ENCODE data around the gene RPL10. TPM values are rescaled to one million over a fixed set of nuclear protein-coding genes. Genes with fewer than 3 reads are reported as not detected.

RPL10 gene
- total and polyA plus RNA-seq, 9 of the 15 experiments (the other 6 are each of a cell fraction or from before 2014, with no cell fraction given): 3,774 to 7,600 (median 5,014) TPM

DNA sequence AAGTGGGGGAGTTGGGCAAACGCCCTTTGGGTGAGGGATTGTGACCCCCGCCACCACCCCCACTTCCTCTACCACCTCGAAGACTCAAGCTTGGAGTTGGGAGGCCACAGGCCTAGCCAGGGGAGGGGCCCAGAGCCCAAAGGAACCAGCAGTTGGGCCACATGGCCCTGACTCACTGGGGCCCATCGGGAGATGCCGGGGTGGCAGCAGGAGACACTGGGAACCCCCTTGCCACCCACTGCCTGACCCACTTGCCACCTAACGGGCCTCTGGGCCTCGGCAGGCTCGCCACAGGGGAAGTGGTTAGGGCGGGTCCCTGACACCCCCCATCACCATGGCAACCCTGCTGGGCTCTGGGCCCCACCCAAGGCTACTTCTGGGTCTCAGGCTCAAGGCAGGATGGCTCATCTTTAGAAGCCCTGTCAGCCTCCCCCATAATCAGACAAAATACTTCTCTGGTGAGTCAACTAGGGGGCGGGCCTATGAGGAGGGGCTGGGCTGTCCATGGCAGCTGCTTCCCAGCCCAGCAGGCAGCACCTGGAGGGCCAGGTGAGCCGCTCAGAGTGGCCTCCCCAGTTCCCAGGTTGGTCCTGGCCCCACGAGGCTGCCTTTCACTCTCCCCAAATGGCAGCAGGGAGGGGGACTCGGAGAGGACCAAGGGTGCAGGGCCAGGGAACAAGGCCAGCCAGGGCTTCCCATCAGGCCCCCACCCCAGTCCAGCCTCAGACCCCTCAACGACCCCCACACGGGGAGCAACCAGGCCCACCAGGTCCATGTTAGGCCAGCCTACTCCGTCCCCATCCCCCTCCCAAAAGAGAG is 29.3 kb upstream of the RPL10 start (continued):
- TF ChIP-seq TEAD4 (IDR thresholded peaks at IDR 0.05; ENCODE audit: low read length): peak; percentile 89
- TF ChIP-seq TEAD4 (CRISPR knock-in tag; IDR thresholded peaks at IDR 0.05; ENCODE audit: borderline replicate concordance): no peak; the same call in 1 of the 2 replicates
- TF ChIP-seq, protein P1, sequence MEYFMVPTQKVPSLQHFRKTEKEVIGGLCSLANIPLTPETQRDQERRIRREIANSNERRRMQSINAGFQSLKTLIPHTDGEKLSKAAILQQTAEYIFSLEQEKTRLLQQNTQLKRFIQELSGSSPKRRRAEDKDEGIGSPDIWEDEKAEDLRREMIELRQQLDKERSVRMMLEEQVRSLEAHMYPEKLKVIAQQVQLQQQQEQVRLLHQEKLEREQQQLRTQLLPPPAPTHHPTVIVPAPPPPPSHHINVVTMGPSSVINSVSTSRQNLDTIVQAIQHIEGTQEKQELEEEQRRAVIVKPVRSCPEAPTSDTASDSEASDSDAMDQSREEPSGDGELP (CRISPR knock-in tag; IDR thresholded peaks at IDR 0.05; ENCODE audit: borderline replicate concordance): peak; percentile 90
- TF ChIP-seq, protein P2, sequence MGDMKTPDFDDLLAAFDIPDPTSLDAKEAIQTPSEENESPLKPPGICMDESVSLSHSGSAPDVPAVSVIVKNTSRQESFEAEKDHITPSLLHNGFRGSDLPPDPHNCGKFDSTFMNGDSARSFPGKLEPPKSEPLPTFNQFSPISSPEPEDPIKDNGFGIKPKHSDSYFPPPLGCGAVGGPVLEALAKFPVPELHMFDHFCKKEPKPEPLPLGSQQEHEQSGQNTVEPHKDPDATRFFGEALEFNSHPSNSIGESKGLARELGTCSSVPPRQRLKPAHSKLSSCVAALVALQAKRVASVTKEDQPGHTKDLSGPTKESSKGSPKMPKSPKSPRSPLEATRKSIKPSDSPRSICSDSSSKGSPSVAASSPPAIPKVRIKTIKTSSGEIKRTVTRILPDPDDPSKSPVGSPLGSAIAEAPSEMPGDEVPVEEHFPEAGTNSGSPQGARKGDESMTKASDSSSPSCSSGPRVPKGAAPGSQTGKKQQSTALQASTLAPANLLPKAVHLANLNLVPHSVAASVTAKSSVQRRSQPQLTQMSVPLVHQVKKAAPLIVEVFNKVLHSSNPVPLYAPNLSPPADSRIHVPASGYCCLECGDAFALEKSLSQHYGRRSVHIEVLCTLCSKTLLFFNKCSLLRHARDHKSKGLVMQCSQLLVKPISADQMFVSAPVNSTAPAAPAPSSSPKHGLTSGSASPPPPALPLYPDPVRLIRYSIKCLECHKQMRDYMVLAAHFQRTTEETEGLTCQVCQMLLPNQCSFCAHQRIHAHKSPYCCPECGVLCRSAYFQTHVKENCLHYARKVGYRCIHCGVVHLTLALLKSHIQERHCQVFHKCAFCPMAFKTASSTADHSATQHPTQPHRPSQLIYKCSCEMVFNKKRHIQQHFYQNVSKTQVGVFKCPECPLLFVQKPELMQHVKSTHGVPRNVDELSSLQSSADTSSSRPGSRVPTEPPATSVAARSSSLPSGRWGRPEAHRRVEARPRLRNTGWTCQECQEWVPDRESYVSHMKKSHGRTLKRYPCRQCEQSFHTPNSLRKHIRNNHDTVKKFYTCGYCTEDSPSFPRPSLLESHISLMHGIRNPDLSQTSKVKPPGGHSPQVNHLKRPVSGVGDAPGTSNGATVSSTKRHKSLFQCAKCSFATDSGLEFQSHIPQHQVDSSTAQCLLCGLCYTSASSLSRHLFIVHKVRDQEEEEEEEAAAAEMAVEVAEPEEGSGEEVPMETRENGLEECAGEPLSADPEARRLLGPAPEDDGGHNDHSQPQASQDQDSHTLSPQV (IDR thresholded peaks at IDR 0.05): peak; percentile 65; the same call in 1 of the 2 replicates
- TF ChIP-seq, protein P3, sequence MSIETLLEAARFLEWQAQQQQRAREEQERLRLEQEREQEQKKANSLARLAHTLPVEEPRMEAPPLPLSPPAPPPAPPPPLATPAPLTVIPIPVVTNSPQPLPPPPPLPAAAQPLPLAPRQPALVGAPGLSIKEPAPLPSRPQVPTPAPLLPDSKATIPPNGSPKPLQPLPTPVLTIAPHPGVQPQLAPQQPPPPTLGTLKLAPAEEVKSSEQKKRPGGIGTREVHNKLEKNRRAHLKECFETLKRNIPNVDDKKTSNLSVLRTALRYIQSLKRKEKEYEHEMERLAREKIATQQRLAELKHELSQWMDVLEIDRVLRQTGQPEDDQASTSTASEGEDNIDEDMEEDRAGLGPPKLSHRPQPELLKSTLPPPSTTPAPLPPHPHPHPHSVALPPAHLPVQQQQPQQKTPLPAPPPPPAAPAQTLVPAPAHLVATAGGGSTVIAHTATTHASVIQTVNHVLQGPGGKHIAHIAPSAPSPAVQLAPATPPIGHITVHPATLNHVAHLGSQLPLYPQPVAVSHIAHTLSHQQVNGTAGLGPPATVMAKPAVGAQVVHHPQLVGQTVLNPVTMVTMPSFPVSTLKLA (conservative IDR thresholded peaks at IDR 0.05): peak; percentile 39 to 48; a peak in 2 of 4 replicates
- no peak for TF ChIP-seq FOS (IDR thresholded peaks at IDR 0.05; ENCODE audit: extremely low read depth, insufficient read length)
- no peak for TF ChIP-seq PTRF (tag; IDR thresholded peaks at IDR 0.05)
- TF ChIP-seq, protein P4, sequence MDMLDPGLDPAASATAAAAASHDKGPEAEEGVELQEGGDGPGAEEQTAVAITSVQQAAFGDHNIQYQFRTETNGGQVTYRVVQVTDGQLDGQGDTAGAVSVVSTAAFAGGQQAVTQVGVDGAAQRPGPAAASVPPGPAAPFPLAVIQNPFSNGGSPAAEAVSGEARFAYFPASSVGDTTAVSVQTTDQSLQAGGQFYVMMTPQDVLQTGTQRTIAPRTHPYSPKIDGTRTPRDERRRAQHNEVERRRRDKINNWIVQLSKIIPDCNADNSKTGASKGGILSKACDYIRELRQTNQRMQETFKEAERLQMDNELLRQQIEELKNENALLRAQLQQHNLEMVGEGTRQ (CRISPR knock-in tag; IDR thresholded peaks at IDR 0.05): no peak
- TF ChIP-seq TCFL5 (CRISPR knock-in tag; conservative IDR thresholded peaks at IDR 0.05): no peak
- TF ChIP-seq, protein P5, sequence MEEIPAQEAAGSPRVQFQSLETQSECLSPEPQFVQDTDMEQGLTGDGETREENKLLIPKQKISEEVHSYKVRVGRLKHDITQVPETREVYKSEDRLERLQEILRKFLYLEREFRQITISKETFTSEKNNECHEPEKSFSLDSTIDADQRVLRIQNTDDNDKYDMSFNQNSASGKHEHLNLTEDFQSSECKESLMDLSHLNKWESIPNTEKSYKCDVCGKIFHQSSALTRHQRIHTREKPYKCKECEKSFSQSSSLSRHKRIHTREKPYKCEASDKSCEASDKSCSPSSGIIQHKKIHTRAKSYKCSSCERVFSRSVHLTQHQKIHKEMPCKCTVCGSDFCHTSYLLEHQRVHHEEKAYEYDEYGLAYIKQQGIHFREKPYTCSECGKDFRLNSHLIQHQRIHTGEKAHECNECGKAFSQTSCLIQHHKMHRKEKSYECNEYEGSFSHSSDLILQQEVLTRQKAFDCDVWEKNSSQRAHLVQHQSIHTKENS (CRISPR knock-in tag; IDR thresholded peaks at IDR 0.05): no peak
- peak; percentile 57 for TF ChIP-seq CBFA2T3 (IDR thresholded peaks at IDR 0.05)
- TF ChIP-seq, protein P6, sequence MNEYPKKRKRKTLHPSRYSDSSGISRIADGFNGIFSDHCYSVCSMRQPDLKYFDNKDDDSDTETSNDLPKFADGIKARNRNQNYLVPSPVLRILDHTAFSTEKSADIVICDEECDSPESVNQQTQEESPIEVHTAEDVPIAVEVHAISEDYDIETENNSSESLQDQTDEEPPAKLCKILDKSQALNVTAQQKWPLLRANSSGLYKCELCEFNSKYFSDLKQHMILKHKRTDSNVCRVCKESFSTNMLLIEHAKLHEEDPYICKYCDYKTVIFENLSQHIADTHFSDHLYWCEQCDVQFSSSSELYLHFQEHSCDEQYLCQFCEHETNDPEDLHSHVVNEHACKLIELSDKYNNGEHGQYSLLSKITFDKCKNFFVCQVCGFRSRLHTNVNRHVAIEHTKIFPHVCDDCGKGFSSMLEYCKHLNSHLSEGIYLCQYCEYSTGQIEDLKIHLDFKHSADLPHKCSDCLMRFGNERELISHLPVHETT (CRISPR knock-in tag; conservative IDR thresholded peaks at IDR 0.05 in 1 of 2, IDR thresholded peaks at IDR 0.05 in 1 of 2): peak in 1 of 2 experiments; percentile 53; a peak in 1 of 4 replicates
- TF ChIP-seq DNMT1 (IDR thresholded peaks at IDR 0.05): no peak
- peak in 2 of 3 experiments; percentile 58 to 69 for TF ChIP-seq YY1 (IDR thresholded peaks at IDR 0.05; ENCODE audit: borderline replicate concordance in 1 of 3, control insufficient read depth in 1 of 3, extremely low read depth in 1 of 3, insufficient read depth in 3 of 3, insufficient read length in 1 of 3, insufficient replicate concordance in 2 of 3, low read depth in 1 of 3, low read length in 2 of 3)

All from K562 (cell line).